Thyroid gland (tissue), 4 donors: ENCODE measurements around the gene ADNP.

Experiments used
- POLR2A ChIP-seq, 2 donors: fragments of 450-650 bp; IDR thresholded peaks; one replicate each; pipeline ENCODE4 v1.6.1; 2017; ENCODE audit warnings: antibody characterized with exemption in 2 of 2, mild to moderate bottlenecking in 2 of 2, moderate library complexity in 1 of 2
- TF ChIP-seq, protein P1 (sequence below), 6 experiments: fragments of 200-600 bp in 3 of 6; fragments of 450-650 bp in 3 of 6; sonication (generic) in 3 of 6; IDR thresholded peaks; one replicate each; pipeline ENCODE4 v1.5.1; 2016 to 2019; ENCODE audit warnings: antibody characterized with exemption in 6 of 6, mild to moderate bottlenecking in 2 of 6, inconsistent platforms in 1 of 6, moderate library complexity in 1 of 6

GRCh38 chr20:50885781-50886180, 45.5 kb downstream of the ADNP start:
- TF ChIP-seq, protein P1, sequence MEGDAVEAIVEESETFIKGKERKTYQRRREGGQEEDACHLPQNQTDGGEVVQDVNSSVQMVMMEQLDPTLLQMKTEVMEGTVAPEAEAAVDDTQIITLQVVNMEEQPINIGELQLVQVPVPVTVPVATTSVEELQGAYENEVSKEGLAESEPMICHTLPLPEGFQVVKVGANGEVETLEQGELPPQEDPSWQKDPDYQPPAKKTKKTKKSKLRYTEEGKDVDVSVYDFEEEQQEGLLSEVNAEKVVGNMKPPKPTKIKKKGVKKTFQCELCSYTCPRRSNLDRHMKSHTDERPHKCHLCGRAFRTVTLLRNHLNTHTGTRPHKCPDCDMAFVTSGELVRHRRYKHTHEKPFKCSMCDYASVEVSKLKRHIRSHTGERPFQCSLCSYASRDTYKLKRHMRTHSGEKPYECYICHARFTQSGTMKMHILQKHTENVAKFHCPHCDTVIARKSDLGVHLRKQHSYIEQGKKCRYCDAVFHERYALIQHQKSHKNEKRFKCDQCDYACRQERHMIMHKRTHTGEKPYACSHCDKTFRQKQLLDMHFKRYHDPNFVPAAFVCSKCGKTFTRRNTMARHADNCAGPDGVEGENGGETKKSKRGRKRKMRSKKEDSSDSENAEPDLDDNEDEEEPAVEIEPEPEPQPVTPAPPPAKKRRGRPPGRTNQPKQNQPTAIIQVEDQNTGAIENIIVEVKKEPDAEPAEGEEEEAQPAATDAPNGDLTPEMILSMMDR (IDR thresholded peaks at IDR 0.05) = no peak
- no peak for TF ChIP-seq POLR2A (IDR thresholded peaks at IDR 0.05)
